Mucosa of descending colon (tissue), 3 donors: Measurements from ENCODE around the gene CFAP74. TPM values are rescaled to one million over a fixed set of nuclear protein-coding genes. Genes with fewer than 3 reads are reported as not detected.

Source experiments
- ATAC-seq: fragments of 200-7000 bp; cut with Tn5 transposase; one replicate; pipeline ENCODE4 v1.9.1; 2020; ENCODE audit warnings: mild to moderate bottlenecking, moderate library complexity
- DNase-seq, 3 donors: peaks; one replicate each; pipeline ENCODE4 v3.0.0-alpha.2; 2020
- H3K36me3 ChIP-seq: fragments of 200-600 bp; one replicate; pipeline ENCODE4 v1.8.0; 2021; ENCODE audit warnings: low read depth, mild to moderate bottlenecking
- H3K4me1 ChIP-seq: fragments of 200-600 bp; one replicate; pipeline ENCODE4 v1.8.0; 2021; ENCODE audit warnings: low read depth, mild to moderate bottlenecking
- H3K4me3 ChIP-seq: fragments of 200-600 bp; one replicate; pipeline ENCODE4 v1.8.0; 2021; ENCODE audit warnings: mild to moderate bottlenecking
- H3K9me3 ChIP-seq: fragments of 200-600 bp; one replicate; pipeline ENCODE4 v1.8.0; 2021; ENCODE audit warnings: mild to moderate bottlenecking
- intact Hi-C, 2 donors: fragments of 100-400 bp; cut with DNase I in 1 of 2; cut with micrococcal nuclease in 1 of 2; formaldehyde crosslinking; loops; one replicate each; pipeline versions ENCODE4 v1.11.0 to v1.11.1; 2022; cut with DNase I, micrococcal nuclease
- total RNA-seq, 3 donors: library from RNA; stranded (reverse); fragmentation: NEBNext Ultra II Directional in 2 of 3; extraction: Animal tissue kit (Norgen Biotek cat#: 25700) in 2 of 3; gene quantifications; one replicate each; pipeline versions ENCODE4 v1.2.1 to v1.2.4, GENCODE V29; 2021 to 2023
- TF ChIP-seq, protein P1 (sequence below): fragments of 200-600 bp; IDR thresholded peaks from one replicate; pipeline ENCODE4 v1.8.0; 2022; ENCODE audit warnings: antibody characterized with exemption, mild to moderate bottlenecking
- donor health status: DM: no; HTN: no; CAD: no; lungs with moderate emphysema.
- donor health status: DM: no; HTN: no; CAD: no.
- donor health status: DM: no; HTN: yes; CAD: no.

The CFAP74 gene
- total RNA-seq, 3 donors from 2014 or later = 0.06 to 0.13 TPM; not detected in 1

DNA sequence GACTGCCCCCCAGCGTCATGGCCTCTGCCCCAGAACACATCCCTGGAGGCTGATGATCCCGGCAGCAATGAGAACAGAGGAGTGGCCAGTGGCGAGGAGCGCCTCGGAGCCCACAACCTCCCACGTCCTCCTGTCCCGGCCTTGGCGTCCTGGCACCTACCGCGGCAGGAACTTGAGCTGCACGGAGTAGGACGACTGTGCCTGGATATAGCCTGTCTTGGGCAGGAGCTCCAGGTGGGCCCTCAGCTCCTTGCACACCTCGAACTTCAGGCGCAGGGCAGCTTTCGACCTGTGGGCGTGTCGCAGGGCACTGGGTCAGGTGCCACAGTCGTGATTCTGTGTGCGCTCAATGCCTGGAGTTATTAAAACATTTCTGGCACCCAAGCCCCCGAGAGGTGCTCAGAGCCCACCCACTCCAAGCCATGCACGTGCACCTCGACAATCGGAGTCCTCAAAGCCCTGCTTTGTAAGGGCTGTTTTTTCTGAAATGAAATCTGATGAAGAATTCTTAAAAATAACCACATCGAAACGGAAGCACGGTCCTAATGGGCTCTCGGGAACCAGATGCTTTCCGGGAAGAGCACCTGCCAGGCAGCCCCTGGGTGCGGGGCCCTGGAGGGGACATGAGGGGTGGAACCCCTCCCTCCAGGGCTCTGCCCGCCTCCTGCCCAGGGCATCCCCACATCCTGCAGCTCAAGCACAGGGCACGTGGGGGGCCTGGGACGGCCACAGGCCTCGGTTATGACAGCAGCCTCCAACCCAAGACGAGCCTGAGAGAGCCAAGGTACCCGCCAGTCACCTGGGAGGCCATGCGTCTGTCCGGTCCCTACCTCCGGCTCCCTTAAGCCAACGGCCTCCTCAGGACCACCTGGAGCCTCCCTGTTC, 61.5 kb downstream of the CFAP74 start:
- Histone ChIP-seq H3K4me1 (peaks cover 7% of the 10 kb centered on the region), H3K4me3 (no peak overlapping the region), H3K36me3 (no peaks in the 10 kb centered on the region), H3K9me3 (no peaks in the 10 kb centered on the region)
- intact Hi-C loops = loop anchor here (10.0 kb wide), 1 partner anchor 103 kb away; no protein-coding TSS in a partner anchor
- TF ChIP-seq, protein P1, sequence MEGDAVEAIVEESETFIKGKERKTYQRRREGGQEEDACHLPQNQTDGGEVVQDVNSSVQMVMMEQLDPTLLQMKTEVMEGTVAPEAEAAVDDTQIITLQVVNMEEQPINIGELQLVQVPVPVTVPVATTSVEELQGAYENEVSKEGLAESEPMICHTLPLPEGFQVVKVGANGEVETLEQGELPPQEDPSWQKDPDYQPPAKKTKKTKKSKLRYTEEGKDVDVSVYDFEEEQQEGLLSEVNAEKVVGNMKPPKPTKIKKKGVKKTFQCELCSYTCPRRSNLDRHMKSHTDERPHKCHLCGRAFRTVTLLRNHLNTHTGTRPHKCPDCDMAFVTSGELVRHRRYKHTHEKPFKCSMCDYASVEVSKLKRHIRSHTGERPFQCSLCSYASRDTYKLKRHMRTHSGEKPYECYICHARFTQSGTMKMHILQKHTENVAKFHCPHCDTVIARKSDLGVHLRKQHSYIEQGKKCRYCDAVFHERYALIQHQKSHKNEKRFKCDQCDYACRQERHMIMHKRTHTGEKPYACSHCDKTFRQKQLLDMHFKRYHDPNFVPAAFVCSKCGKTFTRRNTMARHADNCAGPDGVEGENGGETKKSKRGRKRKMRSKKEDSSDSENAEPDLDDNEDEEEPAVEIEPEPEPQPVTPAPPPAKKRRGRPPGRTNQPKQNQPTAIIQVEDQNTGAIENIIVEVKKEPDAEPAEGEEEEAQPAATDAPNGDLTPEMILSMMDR = no peak
- ATAC-seq = no peak
- peak in 1 of 3 donors; percentile 30 for DNase-seq

GRCh38 chr1:1941211-1941841, 62.3 kb downstream of the CFAP74 start:
- Histone ChIP-seq H3K9me3 (no peaks in the 10 kb centered on the region), H3K4me1 (peaks cover 7% of the 10 kb centered on the region), H3K36me3 (no peaks in the 10 kb centered on the region), H3K4me3 (no peak overlapping the region)
- TF ChIP-seq, protein P1 = no peak
- ATAC-seq (no peak), DNase-seq (peak in 1 of 3 donors; percentile 28)
- intact Hi-C loops = loop anchor here (10.0 kb wide), 1 partner anchor 103 kb away; no protein-coding TSS in a partner anchor

- ATAC-seq = no peak
- TF ChIP-seq, protein P1 = no peak
- DNase-seq = peak in 1 of 3 donors; percentile 40
- Histone ChIP-seq H3K36me3 (no peaks in the 10 kb centered on the region), H3K4me1 (peaks cover 7% of the 10 kb centered on the region), H3K4me3 (no peak overlapping the region), H3K9me3 (no peaks in the 10 kb centered on the region)
- intact Hi-C loops = loop anchor here (10.0 kb wide), 1 partner anchor 105 kb away; no protein-coding TSS in a partner anchor
Observed at GRCh38 chr1:1940123-1940425, 63.5 kb downstream of the CFAP74 start.

GRCh38 chr1:1939296-1940122, 64.1 kb downstream of the CFAP74 start:
- no peaks in the 10 kb centered on the region for H3K36me3 ChIP-seq
- intact Hi-C loops = loop anchor here (10.0 kb wide), 1 partner anchor 105 kb away; no protein-coding TSS in a partner anchor
- H3K9me3 ChIP-seq = no peaks in the 10 kb centered on the region
- TF ChIP-seq, protein P1 = no peak
- peaks cover 7% of the 10 kb centered on the region for H3K4me1 ChIP-seq
- no peak overlapping the region for H3K4me3 ChIP-seq
- DNase-seq (peak in 1 of 3 donors; percentile 36), ATAC-seq (no peak)

DNA sequence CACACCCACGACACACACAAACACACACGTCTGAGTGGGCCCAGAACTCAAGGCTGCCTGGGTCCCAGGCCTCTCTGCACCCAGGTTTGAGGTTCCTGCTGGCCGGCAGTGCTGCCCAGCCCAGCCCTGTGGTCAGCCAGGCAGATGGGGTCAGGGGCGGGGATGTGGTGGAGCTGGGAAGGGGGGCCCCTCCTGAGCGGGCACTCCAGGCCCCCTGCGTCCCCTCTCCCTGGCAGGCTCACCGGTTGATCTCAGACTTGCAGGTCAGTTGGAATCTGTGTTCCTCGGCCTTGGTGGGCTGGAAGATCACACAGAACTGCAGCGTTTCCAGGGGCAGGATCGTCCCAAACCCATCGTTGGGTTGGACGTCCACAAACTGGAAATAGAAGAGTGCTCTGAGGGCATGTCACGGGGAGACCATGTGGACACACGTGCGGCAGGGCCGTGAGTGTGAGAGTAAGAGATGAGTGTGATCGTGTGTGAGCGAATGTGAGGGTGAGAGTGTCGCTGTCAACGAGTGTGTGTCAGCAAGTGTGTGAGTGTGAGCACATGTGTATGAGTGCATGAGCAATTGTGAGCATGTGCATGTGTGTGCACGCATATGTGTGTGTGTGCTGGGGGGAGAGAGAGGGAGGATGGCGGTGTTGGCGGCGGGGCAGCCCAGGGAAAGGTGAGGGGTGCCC, 64.8 kb downstream of the CFAP74 start:
- Histone ChIP-seq H3K4me1 (peaks cover under 1% of the 10 kb centered on the region), H3K4me3 (no peak overlapping the region), H3K36me3 (no peaks in the 10 kb centered on the region), H3K9me3 (no peaks in the 10 kb centered on the region)
- DNase-seq (peak in 1 of 3 donors; percentile 18), ATAC-seq (no peak)
- TF ChIP-seq, protein P1 = no peak
- intact Hi-C loops = no loop called here
